ENCODE measurements around the gene NFATC2IP. TPM values are rescaled to one million over a fixed set of nuclear protein-coding genes. Genes with fewer than 3 reads are reported as not detected.

The NFATC2IP gene
- total and polyA plus RNA-seq, 2 of the 8 experiments (the other 6 are each of a cell fraction or from before 2014, with no cell fraction given): 54.4 to 71.5 TPM

- H3K4me3 ChIP-seq (ENCODE audit: extremely low read depth in 1 of 4, insufficient read depth in 2 of 4, low read depth in 3 of 4, low read length in 4 of 4): no peak overlapping the region
- no peaks in the 10 kb centered on the region for H3K79me2 ChIP-seq (ENCODE audit: control insufficient read depth in 1 of 2, insufficient read depth in 2 of 2, low read length in 2 of 2)
- FAIRE-seq (no peak), DNase-seq (ENCODE audit: low read depth in 1 of 2, low spot score in 2 of 2) (no peak)
- no peak overlapping the region for H3K23ac ChIP-seq (ENCODE audit: insufficient read length)
- H3K9ac ChIP-seq (replicated peaks in 1 of 4; ENCODE audit: extremely low read depth in 1 of 4, low read depth in 3 of 4, low read length in 3 of 4): no peak overlapping the region
- H2AFZ ChIP-seq (ENCODE audit: low read length): no peak overlapping the region
- H4K8ac ChIP-seq (ENCODE audit: extremely low read depth, insufficient read depth, low read length): no peak overlapping the region
- no peak overlapping the region for H3K27ac ChIP-seq (ENCODE audit: low read depth, low read length)
- ChIA-PET POLR2A (ENCODE audit: partially characterized antibody) (interaction anchor here (1.3 to 3.0 kb wide), 2 partner anchors 9 to 15 kb away, joined by 3 to 19 read pairs; partner anchors contain the start of gene SPNS1), CTCF (ENCODE audit: partially characterized antibody) (no interaction called here)
- no peaks in the 10 kb centered on the region; the same call in 1 of the 2 replicates for H3K79me1 ChIP-seq (ENCODE audit: low read depth, low read length)
- no peak overlapping the region for H2BK15ac ChIP-seq (ENCODE audit: low read length)
- no peak overlapping the region for H2BK5ac ChIP-seq (ENCODE audit: low read depth, low read length)
- H2BK12ac ChIP-seq (ENCODE audit: low read depth, low read length): no peak overlapping the region
- no peak overlapping the region for H3K18ac ChIP-seq (ENCODE audit: extremely low read depth, low read length)
- no peak overlapping the region for H2BK20ac ChIP-seq (ENCODE audit: low read length)
- no peak overlapping the region for H4K91ac ChIP-seq (replicated peaks; ENCODE audit: insufficient read length, low read length)
- TF ChIP-seq POU5F1 (IDR thresholded peaks at IDR 0.05; ENCODE audit: low read depth, low read length): no peak
- TF ChIP-seq RFX5 (IDR thresholded peaks at IDR 0.05; ENCODE audit: borderline replicate concordance, low read depth, low read length): no peak
- TF ChIP-seq SUZ12 (IDR thresholded peaks at IDR 0.05; ENCODE audit: low read length): no peak
- no peak overlapping the region for H2AK5ac ChIP-seq (ENCODE audit: low read depth, low read length)
- whole genome bisulfite sequencing, 2 experiments (ENCODE audit: extremely low coverage in 1 of 2, insufficient coverage in 1 of 2, insufficient read length in 1 of 2, insufficient replicate concordance in 2 of 2, low coverage in 1 of 2, low lambda C conversion rate in 2 of 2, missing lambda C conversion rate in 1 of 2): 94% methylated on average over 3 of the region's 3 CpGs; no CpG with 5 or more reads in 1 of the 2 experiments
- H4K20me1 ChIP-seq (replicated peaks in 1 of 2; ENCODE audit: control insufficient read depth in 1 of 2, insufficient read depth in 2 of 2, low read length in 2 of 2): peaks cover 0 to 7% of the 10 kb centered on the region in 2 experiments
- H3K36me3 ChIP-seq (ENCODE audit: control insufficient read depth in 2 of 4, insufficient read depth in 4 of 4, low read length in 3 of 4): peaks cover 18 to 48% (median 41%) of the 10 kb centered on the region in 4 experiments
- no peaks in the 10 kb centered on the region for H3K23me2 ChIP-seq (ENCODE audit: low read depth, low read length)
- no peak overlapping the region for H4K5ac ChIP-seq (ENCODE audit: insufficient read length, low read depth, low read length)
- H2BK120ac ChIP-seq (replicated peaks; ENCODE audit: low read depth, low read length): no peak overlapping the region
- no peak overlapping the region for H3K4me2 ChIP-seq (ENCODE audit: insufficient read depth in 1 of 2, low read depth in 2 of 2, low read length in 2 of 2)
- H3K56ac ChIP-seq (replicated peaks; ENCODE audit: insufficient read length, low read depth, low read length): no peak overlapping the region
- H3K4me1 ChIP-seq (replicated peaks in 1 of 4; ENCODE audit: control insufficient read depth in 3 of 4, insufficient read depth in 4 of 4, low read length in 3 of 4): no peaks in the 10 kb centered on the region
- no peak overlapping the region for H3K14ac ChIP-seq (ENCODE audit: insufficient read length)
- no peaks in the 10 kb centered on the region for H3K27me3 ChIP-seq (replicated peaks in 1 of 4; ENCODE audit: control insufficient read depth in 3 of 4, extremely low read depth in 1 of 4, insufficient read depth in 3 of 4, low read length in 3 of 4)
- H3K4ac ChIP-seq (replicated peaks; ENCODE audit: insufficient read length, low read depth, low read length): no peak overlapping the region
- H3K9me3 ChIP-seq (ENCODE audit: insufficient read depth in 2 of 2, low read depth in 1 of 2, low read length in 1 of 2): no peaks in the 10 kb centered on the region
These were observed 13.3 kb downstream of the NFATC2IP start for GRCh38 chr16:28964072-28964471.

All from H1 (cell line).